ENCODE measurements around the gene ZNF593OS. TPM values are rescaled to one million over a fixed set of nuclear protein-coding genes. Genes with fewer than 3 reads are reported as not detected.

ZNF593OS gene
- total and polyA plus RNA-seq, 2 donors (not counting 1 experiment from before 2014, with no cell fraction given) = 0.09 TPM; not detected in 1

- Histone ChIP-seq H2AFZ (ENCODE audit: insufficient read depth, low read depth, low read length, poor library complexity, severe bottlenecking) (no peak overlapping the region), H3K36me3 (replicated peaks in 1 of 2; ENCODE audit: control extremely low read depth in 1 of 2, control insufficient read depth in 1 of 2, extremely low read depth in 1 of 2, insufficient read depth in 2 of 2, low read length in 1 of 2) (no peaks in the 10 kb centered on the region), H3K4me3 (ENCODE audit: control extremely low read depth in 1 of 5, extremely low read depth in 1 of 5, insufficient read depth in 1 of 5, low read depth in 2 of 5, low read length in 4 of 5) (no peak overlapping the region), H3K27ac (ENCODE audit: low read length in 2 of 2) (no peak overlapping the region), H3K4me1 (ENCODE audit: control insufficient read depth in 2 of 2, insufficient read depth in 2 of 2, low read length in 2 of 2) (no peaks in the 10 kb centered on the region), H3K27me3 (replicated peaks in 1 of 4; ENCODE audit: control extremely low read depth in 1 of 4, control insufficient read depth in 3 of 4, insufficient read depth in 4 of 4, low read length in 3 of 4) (peaks cover 0 to 2% (median 0%) of the 10 kb centered on the region in 4 experiments), H3K79me2 (ENCODE audit: control insufficient read depth, insufficient read depth, low read length) (no peaks in the 10 kb centered on the region), H4K20me1 (ENCODE audit: control insufficient read depth, insufficient read depth, low read length, poor library complexity, severe bottlenecking) (no peaks in the 10 kb centered on the region), H3K4me2 (replicated peaks; ENCODE audit: low read depth, low read length, poor library complexity, severe bottlenecking) (no peak overlapping the region), H3K9ac (ENCODE audit: low read length) (no peak overlapping the region), H3K9me3 (ENCODE audit: control extremely low read depth in 1 of 3, control insufficient read depth in 2 of 3, insufficient read depth in 1 of 3, low read length in 2 of 3) (no peaks in the 10 kb centered on the region)
- H3K9me3 Mint-ChIP-seq (ENCODE audit: insufficient read depth) = no peaks in the 10 kb centered on the region
- ATAC-seq (ENCODE audit: low read depth) (no peak), DNase-seq (no peak)
- H3K27ac Mint-ChIP-seq = no peak overlapping the region
- no peaks in the 10 kb centered on the region for H3K4me1 Mint-ChIP-seq
- H3K4me3 Mint-ChIP-seq = no peak overlapping the region
- no peak for TF ChIP-seq EZH2 (IDR thresholded peaks at IDR 0.05; ENCODE audit: borderline replicate concordance, insufficient read depth, low read depth, low read length, poor library complexity, severe bottlenecking)
- no peak for TF ChIP-seq CTCF (IDR thresholded peaks at IDR 0.05)
- POLR2A ChIA-PET = no interaction called here
- intact Hi-C loops (cut with micrococcal nuclease) = no loop called here
- 96% methylated on average over 4 of the region's 5 CpGs for WGBS (ENCODE audit: insufficient coverage)
- peaks cover 8% of the 10 kb centered on the region for H3K27me3 Mint-ChIP-seq
- CTCF ChIA-PET = interaction anchor here (0.6 to 1.2 kb wide), 3 partner anchors 9 to 149 kb away, joined by 3 read pairs; no protein-coding TSS in a partner anchor
These were observed 38.7 kb upstream of the ZNF593OS start for GRCh38 chr1:26210147-26210870.

GRCh38 chr1:26203642-26204318 lies 32.1 kb upstream of the ZNF593OS start:
- no peak overlapping the region for H3K4me2 ChIP-seq (replicated peaks; ENCODE audit: low read depth, low read length, poor library complexity, severe bottlenecking)
- no peak overlapping the region for H2AFZ ChIP-seq (ENCODE audit: insufficient read depth, low read depth, low read length, poor library complexity, severe bottlenecking)
- 91% methylated on average over 6 of the region's 9 CpGs for WGBS (ENCODE audit: insufficient coverage)
- no peaks in the 10 kb centered on the region for H3K9me3 Mint-ChIP-seq (ENCODE audit: insufficient read depth)
- intact Hi-C loops (cut with micrococcal nuclease) = no loop called here
- no peaks in the 10 kb centered on the region for H3K36me3 ChIP-seq (replicated peaks in 1 of 2; ENCODE audit: control extremely low read depth in 1 of 2, control insufficient read depth in 1 of 2, extremely low read depth in 1 of 2, insufficient read depth in 2 of 2, low read length in 1 of 2)
- H3K79me2 ChIP-seq (ENCODE audit: control insufficient read depth, insufficient read depth, low read length) = no peaks in the 10 kb centered on the region
- no peaks in the 10 kb centered on the region for H3K4me1 Mint-ChIP-seq
- no peaks in the 10 kb centered on the region for H3K4me1 ChIP-seq (ENCODE audit: control insufficient read depth in 2 of 2, insufficient read depth in 2 of 2, low read length in 2 of 2)
- DNase-seq (no peak), ATAC-seq (ENCODE audit: low read depth) (no peak)
- no peak overlapping the region for H3K4me3 ChIP-seq (ENCODE audit: control extremely low read depth in 1 of 5, extremely low read depth in 1 of 5, insufficient read depth in 1 of 5, low read depth in 2 of 5, low read length in 4 of 5)
- no peaks in the 10 kb centered on the region for H3K9me3 ChIP-seq (ENCODE audit: control extremely low read depth in 1 of 3, control insufficient read depth in 2 of 3, insufficient read depth in 1 of 3, low read length in 2 of 3)
- H3K9ac ChIP-seq (ENCODE audit: low read length) = no peak overlapping the region
- no peak overlapping the region for H3K4me3 Mint-ChIP-seq
- no peaks in the 10 kb centered on the region for H3K27me3 ChIP-seq (replicated peaks in 1 of 4; ENCODE audit: control extremely low read depth in 1 of 4, control insufficient read depth in 3 of 4, insufficient read depth in 4 of 4, low read length in 3 of 4)
- CTCF ChIA-PET = interaction anchor here (0.9 to 1.9 kb wide), 4 partner anchors 30 to 214 kb away, joined by 3 to 8 read pairs (median 4); partner anchors contain the start of genes CEP85 and ZNF593OS
- H4K20me1 ChIP-seq (ENCODE audit: control insufficient read depth, insufficient read depth, low read length, poor library complexity, severe bottlenecking) = no peaks in the 10 kb centered on the region
- TF ChIP-seq EZH2 (IDR thresholded peaks at IDR 0.05; ENCODE audit: borderline replicate concordance, insufficient read depth, low read depth, low read length, poor library complexity, severe bottlenecking) (no peak), CTCF (IDR thresholded peaks at IDR 0.05) (no peak)
- no peak overlapping the region for H3K27ac ChIP-seq (ENCODE audit: low read length in 2 of 2)
- peaks cover 6% of the 10 kb centered on the region for H3K27me3 Mint-ChIP-seq
- POLR2A ChIA-PET = no interaction called here
- no peak overlapping the region for H3K27ac Mint-ChIP-seq
